Nephron progenitor cell (in vitro differentiated cells): Measurements from ENCODE around the gene CRIP3.

Experiments
- DNase-seq: peaks from one replicate; pipeline ENCODE4 v3.0.0; 2021
- H3K27ac Mint-ChIP-seq: 2 replicates; pipeline ENCODE4 v1.8.0; 2021; ENCODE audit warnings: mild to moderate bottlenecking, moderate library complexity, mixed read lengths
- H3K27me3 Mint-ChIP-seq: 2 replicates; pipeline ENCODE4 v1.8.0; 2021; ENCODE audit warnings: mild to moderate bottlenecking, low read depth, mixed read lengths; ENCODE audit not compliant: poor library complexity
- H3K36me3 Mint-ChIP-seq: 2 replicates; pipeline ENCODE4 v1.8.0; 2021; ENCODE audit warnings: low read depth, mixed read lengths
- H3K4me1 Mint-ChIP-seq: 2 replicates; pipeline ENCODE4 v1.8.0; 2021; ENCODE audit warnings: mixed read lengths
- H3K4me3 Mint-ChIP-seq: 2 replicates; pipeline ENCODE4 v1.8.0; 2021; ENCODE audit warnings: mild to moderate bottlenecking, moderate library complexity, mixed read lengths
- H3K9me3 Mint-ChIP-seq: 2 replicates; pipeline ENCODE4 v1.8.0; 2021; ENCODE audit warnings: mild to moderate bottlenecking, moderate library complexity, mixed read lengths
- TF ChIP-seq, protein P1 (sequence below): fragments of 200-600 bp; sonication (generic); IDR thresholded peaks from 2 replicates; pipeline ENCODE4 v1.5.0; 2021; ENCODE audit warnings: antibody characterized with exemption

Gene CRIP3

DNA sequence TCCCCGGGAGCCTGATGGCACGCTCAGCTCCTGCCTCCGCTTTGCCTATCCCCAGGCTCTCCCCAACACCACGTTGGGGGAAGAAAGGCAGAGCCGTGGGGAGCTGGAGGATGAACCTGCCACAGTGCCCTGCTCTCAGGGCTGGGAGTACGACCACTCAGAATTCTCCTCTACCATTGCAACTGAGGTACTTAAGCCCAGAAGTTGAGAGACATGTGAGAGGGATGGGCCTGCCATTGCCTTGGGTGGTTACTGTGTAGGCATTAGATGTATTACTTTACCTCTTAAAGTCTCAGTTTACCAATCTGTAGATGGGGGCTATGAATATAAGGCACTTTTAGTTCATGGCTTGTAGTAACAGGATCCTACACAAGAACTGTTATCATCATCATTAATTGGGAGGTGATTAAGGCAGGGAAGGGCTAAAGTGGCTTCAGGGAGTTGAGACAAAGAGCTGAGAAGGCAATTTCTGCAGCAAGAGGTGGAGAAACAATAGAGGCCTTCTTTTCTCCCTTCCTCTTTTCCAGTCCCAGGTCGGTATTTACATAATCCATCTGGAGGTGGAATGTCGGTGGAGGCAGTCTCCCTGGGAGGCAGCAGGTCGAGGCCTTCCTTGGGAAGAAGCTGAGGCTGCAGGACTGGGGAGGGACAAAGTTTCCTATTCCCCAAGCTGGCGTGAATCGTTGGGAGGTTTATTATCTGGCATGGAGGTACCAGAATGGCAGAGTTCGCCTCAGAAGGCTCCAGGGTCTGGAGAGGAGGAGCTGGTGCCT lies 9.9 kb downstream of the CRIP3 start:
- H3K9me3 Mint-ChIP-seq = no peaks in the 10 kb centered on the region
- H3K27me3 Mint-ChIP-seq = peaks cover 12% of the 10 kb centered on the region
- TF ChIP-seq, protein P1, sequence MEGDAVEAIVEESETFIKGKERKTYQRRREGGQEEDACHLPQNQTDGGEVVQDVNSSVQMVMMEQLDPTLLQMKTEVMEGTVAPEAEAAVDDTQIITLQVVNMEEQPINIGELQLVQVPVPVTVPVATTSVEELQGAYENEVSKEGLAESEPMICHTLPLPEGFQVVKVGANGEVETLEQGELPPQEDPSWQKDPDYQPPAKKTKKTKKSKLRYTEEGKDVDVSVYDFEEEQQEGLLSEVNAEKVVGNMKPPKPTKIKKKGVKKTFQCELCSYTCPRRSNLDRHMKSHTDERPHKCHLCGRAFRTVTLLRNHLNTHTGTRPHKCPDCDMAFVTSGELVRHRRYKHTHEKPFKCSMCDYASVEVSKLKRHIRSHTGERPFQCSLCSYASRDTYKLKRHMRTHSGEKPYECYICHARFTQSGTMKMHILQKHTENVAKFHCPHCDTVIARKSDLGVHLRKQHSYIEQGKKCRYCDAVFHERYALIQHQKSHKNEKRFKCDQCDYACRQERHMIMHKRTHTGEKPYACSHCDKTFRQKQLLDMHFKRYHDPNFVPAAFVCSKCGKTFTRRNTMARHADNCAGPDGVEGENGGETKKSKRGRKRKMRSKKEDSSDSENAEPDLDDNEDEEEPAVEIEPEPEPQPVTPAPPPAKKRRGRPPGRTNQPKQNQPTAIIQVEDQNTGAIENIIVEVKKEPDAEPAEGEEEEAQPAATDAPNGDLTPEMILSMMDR = no peak
- no peak overlapping the region for H3K4me3 Mint-ChIP-seq
- no peak overlapping the region for H3K27ac Mint-ChIP-seq
- no peak for DNase-seq
- H3K4me1 Mint-ChIP-seq = peaks cover 11% of the 10 kb centered on the region
- H3K36me3 Mint-ChIP-seq = no peaks in the 10 kb centered on the region

DNA sequence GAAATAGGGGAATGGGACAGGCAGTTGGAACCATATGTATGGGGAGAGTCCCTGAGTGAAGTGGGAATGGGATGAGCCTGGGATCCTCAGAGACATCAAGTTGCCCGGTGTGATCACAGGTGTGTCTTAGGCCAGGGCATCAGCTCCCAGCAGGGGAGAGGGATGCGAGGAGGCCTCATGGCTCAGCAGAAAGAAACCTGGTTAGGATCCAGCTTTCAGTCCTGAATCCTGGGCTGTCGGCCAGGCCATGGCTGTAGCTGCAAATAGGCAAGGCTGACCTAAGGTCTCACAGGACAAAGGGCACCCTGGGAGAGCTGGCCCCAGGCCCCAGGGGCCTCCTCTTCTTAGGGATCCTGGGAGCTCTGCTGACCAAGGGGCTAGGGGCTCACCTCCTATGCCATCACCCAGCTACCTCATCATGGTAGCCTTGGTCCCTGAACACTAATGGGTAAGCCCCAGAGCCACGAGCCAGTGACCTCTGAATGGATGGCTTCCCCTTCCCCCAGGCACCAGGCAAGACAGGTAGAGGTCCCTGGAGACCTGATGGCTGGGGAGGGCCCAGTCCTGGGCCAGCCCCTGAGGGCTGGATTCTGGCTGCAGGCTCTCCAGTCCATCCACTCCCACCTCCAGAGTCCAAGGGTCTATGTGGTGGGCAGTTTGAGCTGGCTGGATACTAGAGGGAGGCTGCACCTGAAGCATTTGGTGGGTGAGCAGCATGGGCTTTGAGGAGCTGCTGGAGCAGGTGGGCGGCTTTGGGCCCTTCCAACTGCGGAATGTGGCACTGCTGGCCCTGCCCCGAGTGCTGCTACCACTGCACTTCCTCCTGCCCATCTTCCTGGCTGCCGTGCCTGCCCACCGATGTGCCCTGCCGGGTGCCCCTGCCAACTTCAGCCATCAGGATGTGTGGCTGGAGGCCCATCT lies 10.7 kb downstream of the CRIP3 start, which contains the start of gene SLC22A7:
SLC22A7 (plus strand) TSS at position 617 of the 921 bp plus-strand sequence; CDS start at position 716, 99 bp downstream.
- no peak for DNase-seq
- TF ChIP-seq, protein P1 = no peak
- peaks cover 11% of the 10 kb centered on the region for H3K4me1 Mint-ChIP-seq
- H3K4me3 Mint-ChIP-seq = no peak within 1 kb of the TSS
- no peaks in the 10 kb centered on the region for H3K36me3 Mint-ChIP-seq
- no peaks in the 10 kb centered on the region for H3K9me3 Mint-ChIP-seq
- H3K27me3 Mint-ChIP-seq = peaks cover 15% of the 10 kb centered on the region
- H3K27ac Mint-ChIP-seq = no peak within 1 kb of the TSS

DNA sequence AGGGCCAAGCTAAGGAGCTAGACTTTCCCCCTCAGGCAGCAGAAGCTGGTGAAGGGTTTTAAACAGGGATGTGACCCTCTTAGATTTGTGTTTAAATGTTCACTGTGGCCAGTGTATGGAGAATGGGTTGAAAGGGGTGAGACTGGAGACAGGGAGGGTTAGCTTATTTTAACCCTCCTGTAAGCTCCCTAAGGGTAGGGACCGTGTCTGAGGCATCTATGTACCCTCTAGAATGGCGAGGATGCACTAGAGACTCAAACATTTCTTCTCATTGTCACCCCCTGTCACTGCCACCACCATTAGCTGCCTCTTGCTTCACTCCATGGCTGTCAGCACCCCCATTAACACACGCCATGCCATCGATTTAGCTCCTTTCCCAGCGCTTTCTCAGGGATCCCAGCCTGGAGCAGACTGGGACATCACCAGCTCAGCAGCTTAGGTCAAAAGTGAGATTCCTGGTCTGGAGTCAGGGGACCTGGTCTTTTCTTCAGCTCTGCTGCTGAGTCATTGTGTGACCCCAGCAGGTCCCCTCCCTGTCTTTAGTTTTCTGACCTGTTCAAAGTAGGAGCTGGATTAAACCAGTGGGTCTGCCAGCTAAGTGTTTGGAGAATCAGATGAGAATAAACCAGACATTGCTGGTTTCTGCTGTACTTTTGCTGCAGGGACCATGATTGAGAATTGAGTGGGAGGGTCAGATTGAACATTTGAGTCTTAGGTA lies 11.7 kb downstream of the CRIP3 start:
- TF ChIP-seq, protein P1 = no peak
- Mint-ChIP-seq H3K4me1 (peaks cover 9% of the 10 kb centered on the region), H3K4me3 (no peak overlapping the region), H3K9me3 (no peaks in the 10 kb centered on the region), H3K27ac (no peak overlapping the region), H3K36me3 (no peaks in the 10 kb centered on the region), H3K27me3 (peaks cover 19% of the 10 kb centered on the region)
- no peak for DNase-seq

DNA sequence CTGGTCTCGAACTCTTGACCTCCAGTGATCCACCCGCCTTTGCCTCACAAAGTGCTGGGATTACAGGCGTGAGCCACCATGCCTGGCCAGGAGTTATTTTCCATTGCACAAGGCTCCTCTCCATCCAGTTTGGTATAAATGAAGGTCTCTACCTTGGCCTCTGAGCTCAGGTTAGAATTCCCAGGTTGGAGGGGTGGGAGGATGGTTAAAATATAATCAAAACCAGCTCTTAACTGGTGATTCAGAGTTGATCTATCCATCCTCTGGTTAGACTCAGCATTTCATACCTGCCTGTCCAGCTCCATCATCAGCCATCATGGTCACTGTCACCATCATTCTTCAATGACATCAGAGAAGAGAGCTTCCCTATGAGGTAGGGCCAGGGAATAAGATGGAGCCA lies 13.2 kb downstream of the CRIP3 start:
- Mint-ChIP-seq H3K36me3 (no peaks in the 10 kb centered on the region), H3K9me3 (no peaks in the 10 kb centered on the region), H3K27me3 (peaks cover 23% of the 10 kb centered on the region), H3K4me1 (peaks cover 6% of the 10 kb centered on the region), H3K27ac (no peak overlapping the region), H3K4me3 (no peak overlapping the region)
- TF ChIP-seq, protein P1 = no peak
- DNase-seq = no peak

DNA sequence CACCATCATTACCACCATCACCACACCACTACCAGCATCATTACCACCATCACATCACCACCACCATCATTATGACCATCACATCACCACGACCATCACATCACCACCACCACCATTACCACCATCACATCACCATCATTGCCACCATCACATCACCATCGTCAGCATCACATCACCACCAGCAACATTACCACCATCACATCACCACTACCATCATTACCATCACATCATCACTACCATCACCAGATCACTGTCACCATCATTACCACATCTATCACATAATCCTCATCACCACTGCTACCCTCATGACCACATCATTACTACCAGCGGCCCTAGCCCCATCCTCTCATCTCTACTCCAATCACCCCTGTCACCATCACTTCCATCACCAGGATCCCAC lies 14.1 kb downstream of the CRIP3 start:
- Mint-ChIP-seq H3K4me3 (no peak overlapping the region), H3K36me3 (no peaks in the 10 kb centered on the region), H3K27ac (no peak overlapping the region), H3K4me1 (no peaks in the 10 kb centered on the region), H3K27me3 (peaks cover 19% of the 10 kb centered on the region), H3K9me3 (no peaks in the 10 kb centered on the region)
- TF ChIP-seq, protein P1 = no peak
- no peak for DNase-seq
